Measurements from ENCODE around the gene HK3. TPM values are rescaled to one million over a fixed set of nuclear protein-coding genes. Genes with fewer than 3 reads are reported as not detected.

HK3 gene
- total RNA-seq, 1 donor from 2014 or later, result 4.4 TPM

DNA sequence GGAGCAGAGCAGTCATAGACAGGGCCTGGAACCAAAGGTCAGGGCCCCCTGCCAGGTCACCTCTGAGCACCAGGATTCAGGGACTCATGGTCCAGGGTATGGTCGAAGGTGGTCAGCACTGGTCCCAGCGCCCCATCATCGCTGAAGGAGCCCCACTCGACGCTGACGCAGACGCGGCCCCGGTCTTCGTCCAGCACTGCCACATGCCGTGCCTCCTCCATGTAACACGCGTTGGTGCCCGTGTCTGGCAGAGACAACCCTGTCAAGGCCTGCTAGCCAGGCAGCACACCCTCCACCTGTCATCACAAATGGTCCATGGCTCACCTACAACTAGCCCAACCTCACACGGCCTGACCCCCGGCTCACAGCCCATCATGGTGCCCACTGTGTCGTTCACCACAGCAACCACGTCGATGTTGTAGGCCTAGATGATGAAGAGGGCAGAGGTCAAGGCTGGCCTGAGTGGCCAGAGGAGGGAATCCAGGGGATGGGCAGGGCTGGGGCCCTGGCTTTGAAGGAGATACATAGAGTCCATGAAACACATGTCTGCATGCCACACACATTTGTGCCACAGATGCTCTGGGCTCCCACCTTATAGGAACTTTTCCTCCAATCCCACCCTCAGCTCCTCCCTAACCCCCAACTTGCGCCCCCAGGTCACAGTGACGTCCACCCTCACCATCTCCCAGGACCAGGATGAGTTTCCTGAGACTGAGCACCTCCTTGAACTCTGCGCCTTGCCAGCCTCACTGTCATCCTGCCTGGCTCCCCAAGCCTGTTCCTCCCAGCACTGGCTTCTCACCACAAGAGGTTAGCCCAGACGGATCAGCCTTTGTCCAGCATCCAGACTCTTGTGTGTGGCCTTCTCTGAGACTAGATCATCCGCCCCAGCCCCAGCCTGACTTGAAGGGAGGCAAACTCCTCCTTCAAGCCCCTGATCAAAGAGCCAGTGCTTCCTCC, 9.5 kb downstream of the HK3 start:
- no peaks in the 10 kb centered on the region for H3K36me3 ChIP-seq
- no peak overlapping the region for H3K4me3 ChIP-seq
- intact Hi-C loops (cut with DNase I), result no loop called here
- DNase-seq (ENCODE audit: low spot score in 2 of 2), result peak in 1 of 2 donors; percentile 54
- H3K9me3 ChIP-seq, result no peaks in the 10 kb centered on the region
- TF ChIP-seq, protein P1, sequence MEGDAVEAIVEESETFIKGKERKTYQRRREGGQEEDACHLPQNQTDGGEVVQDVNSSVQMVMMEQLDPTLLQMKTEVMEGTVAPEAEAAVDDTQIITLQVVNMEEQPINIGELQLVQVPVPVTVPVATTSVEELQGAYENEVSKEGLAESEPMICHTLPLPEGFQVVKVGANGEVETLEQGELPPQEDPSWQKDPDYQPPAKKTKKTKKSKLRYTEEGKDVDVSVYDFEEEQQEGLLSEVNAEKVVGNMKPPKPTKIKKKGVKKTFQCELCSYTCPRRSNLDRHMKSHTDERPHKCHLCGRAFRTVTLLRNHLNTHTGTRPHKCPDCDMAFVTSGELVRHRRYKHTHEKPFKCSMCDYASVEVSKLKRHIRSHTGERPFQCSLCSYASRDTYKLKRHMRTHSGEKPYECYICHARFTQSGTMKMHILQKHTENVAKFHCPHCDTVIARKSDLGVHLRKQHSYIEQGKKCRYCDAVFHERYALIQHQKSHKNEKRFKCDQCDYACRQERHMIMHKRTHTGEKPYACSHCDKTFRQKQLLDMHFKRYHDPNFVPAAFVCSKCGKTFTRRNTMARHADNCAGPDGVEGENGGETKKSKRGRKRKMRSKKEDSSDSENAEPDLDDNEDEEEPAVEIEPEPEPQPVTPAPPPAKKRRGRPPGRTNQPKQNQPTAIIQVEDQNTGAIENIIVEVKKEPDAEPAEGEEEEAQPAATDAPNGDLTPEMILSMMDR (IDR thresholded peaks at IDR 0.05), result no peak
- no peak overlapping the region for H3K27ac ChIP-seq
- no peaks in the 10 kb centered on the region for H3K27me3 ChIP-seq
- H3K4me1 ChIP-seq, result no peaks in the 10 kb centered on the region

DNA sequence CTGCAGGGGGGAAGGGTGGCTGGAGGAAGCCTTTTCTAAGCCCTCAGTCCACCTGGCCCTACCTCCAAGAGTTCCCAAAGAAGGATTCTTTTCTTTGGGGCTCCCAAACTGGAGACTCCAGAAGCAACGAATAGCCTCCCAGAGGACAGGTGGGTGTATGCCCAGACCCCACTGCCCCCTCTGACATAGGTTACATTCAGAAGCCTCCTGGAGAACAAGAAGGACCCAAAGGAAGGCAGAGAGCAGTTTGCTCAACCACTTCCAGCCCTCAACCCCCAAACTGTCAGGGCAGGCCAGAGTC, 10.3 kb downstream of the HK3 start:
- TF ChIP-seq, protein P1 (IDR thresholded peaks at IDR 0.05), result no peak
- Histone ChIP-seq H3K9me3 (no peaks in the 10 kb centered on the region), H3K27ac (no peak overlapping the region), H3K4me3 (no peak overlapping the region), H3K36me3 (no peaks in the 10 kb centered on the region), H3K27me3 (no peaks in the 10 kb centered on the region), H3K4me1 (no peaks in the 10 kb centered on the region)
- DNase-seq (ENCODE audit: low spot score in 2 of 2), result no peak
- intact Hi-C loops (cut with DNase I), result no loop called here

DNA sequence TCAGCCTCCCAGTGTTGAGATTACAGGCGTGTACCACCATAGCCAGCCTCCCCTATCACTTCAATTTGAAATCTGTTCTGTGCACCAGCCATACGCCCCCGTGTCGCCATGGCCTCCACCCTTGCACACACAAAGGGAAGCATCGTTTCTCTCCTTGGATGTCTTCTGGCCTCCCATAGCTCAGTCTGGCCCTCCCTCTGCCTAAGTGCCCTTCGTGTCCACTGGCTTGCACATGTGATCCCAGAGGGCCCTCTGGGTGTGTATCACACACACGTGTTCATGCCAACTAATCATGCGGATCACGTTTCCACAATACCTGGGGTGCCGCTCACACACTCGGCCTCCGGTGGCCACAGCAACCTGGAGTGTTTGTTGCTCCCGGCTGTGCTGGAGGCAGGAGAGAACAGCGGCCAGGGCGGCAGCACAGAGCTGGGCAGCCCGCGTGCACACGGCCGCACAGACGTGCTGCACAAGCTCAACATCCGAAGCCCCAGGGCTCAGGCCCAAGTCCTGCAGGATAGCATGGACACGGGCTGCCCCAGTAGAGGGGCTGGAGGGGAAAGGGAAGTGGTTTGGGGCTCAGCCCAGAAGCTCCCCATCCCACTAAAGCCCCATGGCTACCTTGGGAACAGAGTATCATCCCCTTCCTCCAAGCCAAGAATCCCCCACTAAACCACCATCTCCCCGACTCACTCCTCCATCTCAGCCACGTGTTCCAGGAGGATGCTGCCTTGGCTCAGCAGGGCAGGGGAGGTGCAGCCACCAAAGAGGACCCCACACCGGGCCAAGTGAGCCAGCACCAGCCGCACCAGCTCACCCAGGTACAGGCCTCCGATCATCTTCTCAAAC, 10.9 kb downstream of the HK3 start:
- H3K9me3 ChIP-seq, result no peaks in the 10 kb centered on the region

DNA sequence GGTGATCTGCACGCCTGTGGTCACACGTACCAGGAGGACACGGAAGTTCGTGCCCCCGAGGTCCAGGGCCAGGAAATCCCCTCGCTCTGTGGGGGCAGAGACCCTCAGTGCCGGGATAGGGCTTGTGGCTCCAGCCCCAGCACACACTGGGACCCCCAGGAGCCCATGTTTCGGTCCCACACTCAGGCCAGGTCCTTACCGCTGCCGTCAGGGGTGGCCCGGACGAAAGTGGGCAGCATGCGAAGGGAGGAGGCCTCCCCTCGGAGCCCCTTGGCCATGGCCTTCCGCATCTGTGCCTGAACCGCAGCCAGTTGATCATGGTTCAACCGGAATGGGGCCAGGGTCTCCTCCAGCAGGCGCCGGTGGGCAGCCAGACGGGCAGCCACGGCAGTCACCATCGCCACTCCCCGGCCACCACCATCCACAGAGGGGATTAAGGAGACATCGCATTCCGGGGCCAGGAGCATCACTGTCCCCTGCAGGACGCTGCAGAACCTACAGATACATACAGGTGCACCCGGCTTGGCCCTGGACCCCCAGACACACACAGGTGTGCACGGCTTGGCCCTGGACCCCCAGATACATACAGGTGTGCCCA, 11.8 kb downstream of the HK3 start:
- DNase-seq (ENCODE audit: low spot score in 2 of 2), result no peak
- TF ChIP-seq, protein P1 (IDR thresholded peaks at IDR 0.05), result no peak
- intact Hi-C loops (cut with DNase I), result no loop called here

More for the DNA sequence above, 10.9 kb downstream of the HK3 start:
- H3K4me1 ChIP-seq, result no peaks in the 10 kb centered on the region
- TF ChIP-seq, protein P1 (IDR thresholded peaks at IDR 0.05), result no peak
- intact Hi-C loops (cut with DNase I), result no loop called here
- no peaks in the 10 kb centered on the region for H3K36me3 ChIP-seq
- DNase-seq (ENCODE audit: low spot score in 2 of 2), result no peak
- H3K27ac ChIP-seq, result no peak overlapping the region
- no peak overlapping the region for H3K4me3 ChIP-seq
- no peaks in the 10 kb centered on the region for H3K27me3 ChIP-seq

DNA sequence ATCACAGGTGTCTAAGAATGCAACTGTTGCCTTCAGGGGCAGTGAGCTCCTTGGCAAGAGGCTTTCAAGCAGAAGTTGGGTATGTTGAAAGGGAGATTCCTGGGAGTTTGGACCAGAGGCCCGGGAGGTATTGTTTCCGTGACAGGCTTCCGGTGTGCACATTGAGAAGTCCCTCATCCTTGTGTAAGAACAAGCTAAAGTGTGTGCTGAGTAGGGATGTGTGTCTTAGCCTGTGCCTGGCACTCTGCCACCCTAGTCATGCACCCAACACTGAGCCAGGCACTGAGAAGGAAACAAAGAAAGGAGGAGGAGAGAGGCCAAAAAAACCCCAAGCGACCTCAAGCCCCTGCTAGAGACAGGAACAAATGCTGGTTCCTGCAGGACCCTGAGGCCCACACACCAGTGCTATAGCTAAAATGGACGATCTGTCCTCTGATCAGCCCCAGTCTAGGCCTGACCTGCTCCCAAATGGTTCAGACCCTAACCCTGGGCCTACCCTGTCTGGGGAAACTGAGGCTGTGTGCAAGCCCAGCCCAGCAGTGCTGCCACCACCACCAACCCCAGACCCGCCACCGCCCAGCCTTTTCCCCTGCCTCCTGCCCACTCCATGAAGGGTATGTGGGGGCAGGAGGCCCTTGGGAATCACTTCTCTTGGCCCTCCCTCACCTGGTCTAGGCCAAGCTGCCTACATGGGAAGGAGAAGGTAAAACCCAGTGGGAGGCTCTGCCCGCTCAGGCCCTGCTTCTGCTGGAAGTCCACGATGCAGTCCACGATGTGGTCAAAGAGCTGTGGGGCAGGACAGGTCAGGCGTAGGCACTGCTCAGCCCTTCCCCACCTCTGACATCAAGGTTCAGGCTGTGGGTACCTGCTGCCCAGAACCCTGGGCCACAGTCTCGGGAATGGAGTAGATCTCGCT, 12.6 kb downstream of the HK3 start:
- Histone ChIP-seq H3K27me3 (no peaks in the 10 kb centered on the region), H3K4me1 (no peaks in the 10 kb centered on the region), H3K4me3 (no peak overlapping the region), H3K36me3 (no peaks in the 10 kb centered on the region), H3K9me3 (no peaks in the 10 kb centered on the region), H3K27ac (no peak overlapping the region)
- no peak for DNase-seq (ENCODE audit: low spot score in 2 of 2)
- intact Hi-C loops (cut with DNase I), result no loop called here
- TF ChIP-seq, protein P1 (IDR thresholded peaks at IDR 0.05), result no peak

More for the DNA sequence above, 11.8 kb downstream of the HK3 start:
- H3K27me3 ChIP-seq, result no peaks in the 10 kb centered on the region
- no peaks in the 10 kb centered on the region for H3K9me3 ChIP-seq
- no peak overlapping the region for H3K4me3 ChIP-seq
- no peak overlapping the region for H3K27ac ChIP-seq
- H3K4me1 ChIP-seq, result no peaks in the 10 kb centered on the region
- no peaks in the 10 kb centered on the region for H3K36me3 ChIP-seq
